Measurements from ENCODE around the gene STRN.
A peak's percentile ranks its signal among the peaks of the same experiment; 100 is the strongest.
"Not testable (repeated sequence)": the region's sequence is repeated elsewhere in the genome, so short reads cannot be mapped to it uniquely, and the experiment has no call there.

STRN gene

DNA sequence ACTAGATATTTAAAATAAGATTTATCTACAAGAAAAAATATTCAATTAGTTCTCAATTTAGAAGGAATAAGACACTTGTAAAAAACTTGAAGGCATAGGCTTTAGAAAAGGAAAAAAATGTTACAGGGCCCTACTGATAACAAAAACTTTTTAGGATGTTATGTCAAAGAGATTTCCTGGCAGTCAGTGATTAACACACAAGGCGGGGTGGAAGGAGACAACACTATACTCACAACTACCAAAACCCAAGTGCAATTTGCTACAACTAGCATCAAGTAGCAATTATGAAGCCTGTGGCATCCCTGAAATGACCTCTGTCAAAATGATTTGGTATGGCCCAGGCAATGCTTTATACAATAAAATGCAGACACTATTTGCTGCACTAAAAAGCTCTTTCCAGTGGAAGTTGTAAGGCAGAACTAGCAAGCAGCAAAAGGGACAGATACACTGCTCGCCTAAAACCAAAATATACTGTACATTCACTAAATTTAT, 15.3 kb downstream of the STRN start:
- DNase-seq (ENCODE audit: low read depth) = no peak
- TF ChIP-seq, protein P1, sequence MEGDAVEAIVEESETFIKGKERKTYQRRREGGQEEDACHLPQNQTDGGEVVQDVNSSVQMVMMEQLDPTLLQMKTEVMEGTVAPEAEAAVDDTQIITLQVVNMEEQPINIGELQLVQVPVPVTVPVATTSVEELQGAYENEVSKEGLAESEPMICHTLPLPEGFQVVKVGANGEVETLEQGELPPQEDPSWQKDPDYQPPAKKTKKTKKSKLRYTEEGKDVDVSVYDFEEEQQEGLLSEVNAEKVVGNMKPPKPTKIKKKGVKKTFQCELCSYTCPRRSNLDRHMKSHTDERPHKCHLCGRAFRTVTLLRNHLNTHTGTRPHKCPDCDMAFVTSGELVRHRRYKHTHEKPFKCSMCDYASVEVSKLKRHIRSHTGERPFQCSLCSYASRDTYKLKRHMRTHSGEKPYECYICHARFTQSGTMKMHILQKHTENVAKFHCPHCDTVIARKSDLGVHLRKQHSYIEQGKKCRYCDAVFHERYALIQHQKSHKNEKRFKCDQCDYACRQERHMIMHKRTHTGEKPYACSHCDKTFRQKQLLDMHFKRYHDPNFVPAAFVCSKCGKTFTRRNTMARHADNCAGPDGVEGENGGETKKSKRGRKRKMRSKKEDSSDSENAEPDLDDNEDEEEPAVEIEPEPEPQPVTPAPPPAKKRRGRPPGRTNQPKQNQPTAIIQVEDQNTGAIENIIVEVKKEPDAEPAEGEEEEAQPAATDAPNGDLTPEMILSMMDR (conservative IDR thresholded peaks at IDR 0.05; ENCODE audit: low read depth, low read length) = no peak
- H3K4me3 ChIP-seq (ENCODE audit: low read depth, low read length) = no peak overlapping the region

DNA sequence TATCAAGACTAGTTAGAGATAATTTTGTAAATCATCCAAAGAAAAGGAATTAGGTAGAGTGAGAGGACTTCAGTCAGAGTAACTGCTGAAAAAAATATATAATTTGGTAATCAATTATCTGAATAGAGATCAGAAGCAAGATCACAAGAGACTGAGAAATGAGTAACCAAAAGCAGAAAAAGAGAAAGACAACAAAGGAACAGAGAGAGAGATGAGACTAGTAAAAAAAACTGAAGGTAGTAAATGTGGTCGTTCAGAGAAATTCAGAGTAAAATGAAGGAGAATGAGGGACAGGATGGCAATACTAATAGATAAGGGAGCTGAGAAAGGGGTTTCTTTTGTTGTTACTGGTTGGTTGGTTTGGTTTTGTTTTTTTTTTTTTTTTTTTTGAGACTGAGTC, 16.5 kb downstream of the STRN start:
- no peak overlapping the region for H3K4me3 ChIP-seq (ENCODE audit: low read depth, low read length)
- no peak for DNase-seq (ENCODE audit: low read depth)
- TF ChIP-seq, protein P1 (conservative IDR thresholded peaks at IDR 0.05; ENCODE audit: low read depth, low read length) = no peak

DNA sequence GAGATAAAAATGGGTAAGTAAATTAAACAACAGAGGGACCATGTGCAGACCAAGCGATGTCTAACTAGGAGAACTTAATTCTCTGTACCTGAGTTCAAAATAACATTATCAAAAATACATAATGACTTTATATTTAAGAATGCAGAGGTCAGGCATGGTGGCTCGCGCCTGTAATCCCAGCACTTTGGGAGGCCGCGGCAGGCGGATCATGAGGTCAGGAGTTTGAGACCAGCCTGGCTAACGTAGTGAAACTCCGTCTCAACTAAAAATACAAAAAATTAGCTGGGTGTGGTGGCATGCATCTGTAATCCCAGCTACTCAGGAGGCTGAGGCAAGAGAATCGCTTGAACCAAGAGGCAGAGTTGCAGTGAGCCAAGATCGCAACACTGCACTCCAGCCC, 21.1 kb downstream of the STRN start:
- DNase-seq (ENCODE audit: low read depth); H3K4me3 ChIP-seq (ENCODE audit: low read depth, low read length): not testable (repeated sequence)

- DNase-seq (ENCODE audit: low read depth) = no peak
- TF ChIP-seq, protein P1 (conservative IDR thresholded peaks at IDR 0.05; ENCODE audit: low read depth, low read length) = no peak
- no peak overlapping the region for H3K4me3 ChIP-seq (ENCODE audit: low read depth, low read length)
These were observed 24.5 kb downstream of the STRN start for GRCh38 chr2:36941867-36942266.

DNA sequence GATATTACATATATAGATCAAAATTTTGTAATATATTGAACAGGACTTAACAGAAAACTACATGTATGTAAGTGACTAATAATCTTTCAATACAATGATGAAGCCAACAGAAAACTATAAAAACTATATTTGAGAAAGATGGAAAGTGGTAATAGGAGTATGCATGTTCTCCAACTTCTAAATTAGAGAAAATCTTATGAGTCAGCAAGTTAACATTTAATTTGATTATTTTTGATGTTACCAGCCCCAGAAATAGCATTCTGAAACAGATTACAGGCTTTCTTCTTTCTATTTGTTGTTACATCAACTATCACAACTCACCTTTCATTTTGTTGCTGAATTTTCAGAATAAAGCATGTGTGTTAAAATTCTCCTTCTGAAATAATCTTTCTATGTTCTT, 29.8 kb downstream of the STRN start:
- not testable (repeated sequence) for H3K4me3 ChIP-seq (ENCODE audit: low read depth, low read length); DNase-seq (ENCODE audit: low read depth)

GRCh38 chr2:36931688-36932087, 34.6 kb downstream of the STRN start:
- not testable (repeated sequence) for DNase-seq (ENCODE audit: low read depth); H3K4me3 ChIP-seq (ENCODE audit: low read depth, low read length)

- not testable (repeated sequence) for H3K4me3 ChIP-seq (ENCODE audit: low read depth, low read length)
- DNase-seq (ENCODE audit: low read depth) = peak; percentile 78
These were observed 35.4 kb downstream of the STRN start for GRCh38 chr2:36930787-36931410.

GRCh38 chr2:36926175-36927132, 39.9 kb downstream of the STRN start:
- not testable (repeated sequence) for H3K4me3 ChIP-seq (ENCODE audit: low read depth, low read length)

GRCh38 chr2:36922629-36923028, 43.7 kb downstream of the STRN start:
- not testable (repeated sequence) for H3K4me3 ChIP-seq (ENCODE audit: low read depth, low read length); DNase-seq (ENCODE audit: low read depth)

More at GRCh38 chr2:36926175-36927132, 39.9 kb downstream of the STRN start:
- DNase-seq (ENCODE audit: low read depth) = not testable (repeated sequence)

- no peak overlapping the region for H3K4me3 ChIP-seq (ENCODE audit: low read depth, low read length)
- TF ChIP-seq, protein P1 (conservative IDR thresholded peaks at IDR 0.05; ENCODE audit: low read depth, low read length) = no peak
- DNase-seq (ENCODE audit: low read depth) = no peak
These were observed 44.4 kb downstream of the STRN start for GRCh38 chr2:36921984-36922383.

Data from choroid plexus epithelial cell (primary cell).